Upper lobe of left lung (tissue), 4 donors: ENCODE data around the gene DLG2.
"Not testable (repeated sequence)": the region's sequence is repeated elsewhere in the genome, so short reads cannot be mapped to it uniquely, and the experiment has no call there.

Experiments
- EP300 ChIP-seq, 4 donors: sonication (generic); formaldehyde crosslinking; IDR thresholded peaks; one replicate each; pipeline ENCODE4 v1.5.1; 2017; ENCODE audit warnings: antibody characterized with exemption in 4 of 4, control low read depth in 2 of 4
- POLR2A ChIP-seq, 4 donors: fragments of 450-650 bp; IDR thresholded peaks; one replicate each; pipeline ENCODE4 v1.5.1; 2016 to 2017; ENCODE audit warnings: antibody characterized with exemption in 4 of 4, mild to moderate bottlenecking in 2 of 4
- POLR2AphosphoS5 ChIP-seq, 2 donors: sonication (generic); formaldehyde crosslinking; IDR thresholded peaks; one replicate each; pipeline ENCODE4 v1.5.1; 2017; ENCODE audit warnings: antibody characterized with exemption in 2 of 2
- TF ChIP-seq, protein P1 (sequence below), 6 experiments: fragments of 450-650 bp in 4 of 6; fragments of 200-600 bp in 2 of 6; sonication (generic) in 2 of 6; IDR thresholded peaks; one replicate each; pipeline ENCODE4 v1.5.1; 2016 to 2019; ENCODE audit warnings: antibody characterized with exemption in 6 of 6

DNA sequence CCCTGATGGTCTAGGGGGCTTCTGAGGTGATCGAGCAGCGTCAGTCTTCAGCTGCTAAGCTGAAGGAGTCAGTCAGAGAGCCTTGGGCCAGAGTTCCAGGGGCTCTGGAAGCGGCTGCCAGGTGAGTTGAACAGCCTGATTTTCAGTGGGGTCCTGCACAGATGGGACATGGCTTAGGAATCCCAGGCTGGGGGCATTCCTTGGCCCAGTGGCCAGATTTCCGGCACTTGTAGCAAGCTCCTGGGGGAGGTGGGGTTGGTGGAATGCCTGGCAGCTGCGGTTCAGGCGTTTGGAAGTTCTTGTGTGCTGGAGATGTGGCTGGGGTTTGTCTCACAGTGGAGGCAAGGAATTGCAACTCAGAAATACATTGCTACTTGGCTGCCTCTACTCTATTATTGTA is 2192.3 kb downstream of the DLG2 start:
- TF ChIP-seq, protein P1, sequence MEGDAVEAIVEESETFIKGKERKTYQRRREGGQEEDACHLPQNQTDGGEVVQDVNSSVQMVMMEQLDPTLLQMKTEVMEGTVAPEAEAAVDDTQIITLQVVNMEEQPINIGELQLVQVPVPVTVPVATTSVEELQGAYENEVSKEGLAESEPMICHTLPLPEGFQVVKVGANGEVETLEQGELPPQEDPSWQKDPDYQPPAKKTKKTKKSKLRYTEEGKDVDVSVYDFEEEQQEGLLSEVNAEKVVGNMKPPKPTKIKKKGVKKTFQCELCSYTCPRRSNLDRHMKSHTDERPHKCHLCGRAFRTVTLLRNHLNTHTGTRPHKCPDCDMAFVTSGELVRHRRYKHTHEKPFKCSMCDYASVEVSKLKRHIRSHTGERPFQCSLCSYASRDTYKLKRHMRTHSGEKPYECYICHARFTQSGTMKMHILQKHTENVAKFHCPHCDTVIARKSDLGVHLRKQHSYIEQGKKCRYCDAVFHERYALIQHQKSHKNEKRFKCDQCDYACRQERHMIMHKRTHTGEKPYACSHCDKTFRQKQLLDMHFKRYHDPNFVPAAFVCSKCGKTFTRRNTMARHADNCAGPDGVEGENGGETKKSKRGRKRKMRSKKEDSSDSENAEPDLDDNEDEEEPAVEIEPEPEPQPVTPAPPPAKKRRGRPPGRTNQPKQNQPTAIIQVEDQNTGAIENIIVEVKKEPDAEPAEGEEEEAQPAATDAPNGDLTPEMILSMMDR (IDR thresholded peaks at IDR 0.05) = not testable (repeated sequence)
- not testable (repeated sequence) for TF ChIP-seq POLR2A, POLR2AphosphoS5, EP300 (IDR thresholded peaks at IDR 0.05)
